HL-60 (cell line): ENCODE measurements around the gene SNAPC3.

Source experiments
- DNase-seq, 2 experiments: peaks; one replicate each; pipeline ENCODE4 v3.0.0-alpha.2; 2010 to 2020; ENCODE audit warnings: low read depth in 1 of 2, low spot score in 1 of 2
- H3K27ac ChIP-seq: fragments of 250-450 bp; sonication (Bioruptor Pico); replicated peaks from 2 replicates; pipeline ENCODE4 v1.5.1; 2020; ENCODE audit warnings: mild to moderate bottlenecking, moderate library complexity
- H3K27me3 ChIP-seq: fragments of 250-450 bp; sonication (Bioruptor Pico); 2 replicates; pipeline ENCODE4 v1.5.1; 2021; ENCODE audit warnings: mild to moderate bottlenecking, moderate library complexity; ENCODE audit not compliant: insufficient read depth, poor library complexity, severe bottlenecking
- H3K4me3 ChIP-seq: replicated peaks from 2 replicates; pipeline ENCODE4 v1.5.1; 2011; ENCODE audit warnings: mild to moderate bottlenecking, control low read depth, low read length; ENCODE audit not compliant: insufficient read depth
- GABPA ChIP-seq: IDR thresholded peaks from 2 replicates; pipeline ENCODE4 v1.6.1; 2012; ENCODE audit warnings: low read depth
- POLR2AphosphoS5 ChIP-seq: IDR thresholded peaks from 2 replicates; pipeline ENCODE4 v1.6.1; 2012; ENCODE audit warnings: low read depth
- REST ChIP-seq: IDR thresholded peaks from 2 replicates; pipeline ENCODE4 v1.6.1; 2012; ENCODE audit warnings: low read depth; ENCODE audit not compliant: insufficient replicate concordance
- SPI1 ChIP-seq: IDR thresholded peaks from 2 replicates; pipeline ENCODE4 v1.6.1; 2012; ENCODE audit warnings: low read depth, mild to moderate bottlenecking, borderline replicate concordance
- TF ChIP-seq, protein P1 (sequence below): IDR thresholded peaks from one replicate; pipeline ENCODE4 v1.5.1; 2011; ENCODE audit warnings: low read length, control low read depth, inconsistent platforms; ENCODE audit not compliant: insufficient read depth

Gene SNAPC3

GRCh38 chr9:15492485-15493150 lies 69.9 kb downstream of the SNAPC3 start:
- H3K27ac ChIP-seq: no peak overlapping the region
- DNase-seq: no peak
- no peaks in the 10 kb centered on the region for H3K27me3 ChIP-seq
- TF ChIP-seq REST (no peak), GABPA (no peak), SPI1 (no peak), POLR2AphosphoS5 (no peak)
- TF ChIP-seq, protein P1, sequence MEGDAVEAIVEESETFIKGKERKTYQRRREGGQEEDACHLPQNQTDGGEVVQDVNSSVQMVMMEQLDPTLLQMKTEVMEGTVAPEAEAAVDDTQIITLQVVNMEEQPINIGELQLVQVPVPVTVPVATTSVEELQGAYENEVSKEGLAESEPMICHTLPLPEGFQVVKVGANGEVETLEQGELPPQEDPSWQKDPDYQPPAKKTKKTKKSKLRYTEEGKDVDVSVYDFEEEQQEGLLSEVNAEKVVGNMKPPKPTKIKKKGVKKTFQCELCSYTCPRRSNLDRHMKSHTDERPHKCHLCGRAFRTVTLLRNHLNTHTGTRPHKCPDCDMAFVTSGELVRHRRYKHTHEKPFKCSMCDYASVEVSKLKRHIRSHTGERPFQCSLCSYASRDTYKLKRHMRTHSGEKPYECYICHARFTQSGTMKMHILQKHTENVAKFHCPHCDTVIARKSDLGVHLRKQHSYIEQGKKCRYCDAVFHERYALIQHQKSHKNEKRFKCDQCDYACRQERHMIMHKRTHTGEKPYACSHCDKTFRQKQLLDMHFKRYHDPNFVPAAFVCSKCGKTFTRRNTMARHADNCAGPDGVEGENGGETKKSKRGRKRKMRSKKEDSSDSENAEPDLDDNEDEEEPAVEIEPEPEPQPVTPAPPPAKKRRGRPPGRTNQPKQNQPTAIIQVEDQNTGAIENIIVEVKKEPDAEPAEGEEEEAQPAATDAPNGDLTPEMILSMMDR: no peak
- no peak overlapping the region for H3K4me3 ChIP-seq

- H3K27ac ChIP-seq: no peak overlapping the region
- TF ChIP-seq REST (no peak), SPI1 (no peak), POLR2AphosphoS5 (no peak), GABPA (no peak)
- TF ChIP-seq, protein P1: no peak
- H3K4me3 ChIP-seq: no peak overlapping the region
- DNase-seq: no peak
- no peaks in the 10 kb centered on the region for H3K27me3 ChIP-seq
Observed at GRCh38 chr9:15498246-15498995, 75.7 kb downstream of the SNAPC3 start.

DNA sequence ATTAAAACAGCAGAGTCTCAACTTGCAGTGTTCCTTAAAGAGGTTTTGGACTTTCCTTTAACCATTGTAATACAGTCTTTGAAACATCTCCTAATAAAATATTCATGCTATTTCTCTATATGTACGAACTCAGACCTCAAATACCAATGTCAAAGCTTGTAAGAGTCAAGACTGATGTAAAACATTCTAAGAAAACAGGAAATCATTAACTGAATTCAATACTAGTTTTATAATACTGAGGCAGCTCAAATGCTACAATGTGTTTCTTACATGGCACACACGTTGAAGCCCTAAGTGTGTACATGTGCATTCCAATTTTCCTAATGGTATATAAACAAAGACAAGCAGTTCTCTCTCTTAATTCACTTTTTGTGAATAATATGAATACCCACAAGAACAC lies 76.5 kb downstream of the SNAPC3 start:
- H3K27ac ChIP-seq: no peak overlapping the region
- H3K27me3 ChIP-seq: no peaks in the 10 kb centered on the region
- H3K4me3 ChIP-seq: no peak overlapping the region
- DNase-seq: no peak
- no peak for TF ChIP-seq GABPA
- TF ChIP-seq POLR2AphosphoS5: no peak
- TF ChIP-seq, protein P1: no peak
- TF ChIP-seq REST: no peak
- no peak for TF ChIP-seq SPI1
